Measurements from ENCODE around the gene SMARCAL1. TPM values are rescaled to one million over a fixed set of nuclear protein-coding genes. Genes with fewer than 3 reads are reported as not detected.

Gene SMARCAL1
- total RNA-seq, 1 donor from 2014 or later = 19.0 TPM

- H3K4me1 ChIP-seq = no peaks in the 10 kb centered on the region
- ATAC-seq = no peak
- no peak for DNase-seq
- H3K27me3 ChIP-seq (ENCODE audit: low read depth) = no peaks in the 10 kb centered on the region
- intact Hi-C loops (cut with DNase I) = no loop called here
- H3K9me3 ChIP-seq = no peaks in the 10 kb centered on the region
- TF ChIP-seq, protein P1, sequence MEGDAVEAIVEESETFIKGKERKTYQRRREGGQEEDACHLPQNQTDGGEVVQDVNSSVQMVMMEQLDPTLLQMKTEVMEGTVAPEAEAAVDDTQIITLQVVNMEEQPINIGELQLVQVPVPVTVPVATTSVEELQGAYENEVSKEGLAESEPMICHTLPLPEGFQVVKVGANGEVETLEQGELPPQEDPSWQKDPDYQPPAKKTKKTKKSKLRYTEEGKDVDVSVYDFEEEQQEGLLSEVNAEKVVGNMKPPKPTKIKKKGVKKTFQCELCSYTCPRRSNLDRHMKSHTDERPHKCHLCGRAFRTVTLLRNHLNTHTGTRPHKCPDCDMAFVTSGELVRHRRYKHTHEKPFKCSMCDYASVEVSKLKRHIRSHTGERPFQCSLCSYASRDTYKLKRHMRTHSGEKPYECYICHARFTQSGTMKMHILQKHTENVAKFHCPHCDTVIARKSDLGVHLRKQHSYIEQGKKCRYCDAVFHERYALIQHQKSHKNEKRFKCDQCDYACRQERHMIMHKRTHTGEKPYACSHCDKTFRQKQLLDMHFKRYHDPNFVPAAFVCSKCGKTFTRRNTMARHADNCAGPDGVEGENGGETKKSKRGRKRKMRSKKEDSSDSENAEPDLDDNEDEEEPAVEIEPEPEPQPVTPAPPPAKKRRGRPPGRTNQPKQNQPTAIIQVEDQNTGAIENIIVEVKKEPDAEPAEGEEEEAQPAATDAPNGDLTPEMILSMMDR (IDR thresholded peaks at IDR 0.05) = no peak
- no peak overlapping the region for H3K4me3 ChIP-seq
- H3K36me3 ChIP-seq = peaks cover 64% of the 10 kb centered on the region
- H3K27ac ChIP-seq = no peak overlapping the region
These were observed 41.8 kb downstream of the SMARCAL1 start for GRCh38 chr2:216453955-216454614.

GRCh38 chr2:216463148-216463547 lies 50.9 kb downstream of the SMARCAL1 start:
- ATAC-seq (no peak), DNase-seq (no peak)
- Histone ChIP-seq H3K4me1 (no peaks in the 10 kb centered on the region), H3K9me3 (no peaks in the 10 kb centered on the region), H3K27me3 (ENCODE audit: low read depth) (no peaks in the 10 kb centered on the region), H3K27ac (no peak overlapping the region), H3K36me3 (peaks cover 22% of the 10 kb centered on the region), H3K4me3 (no peak overlapping the region)
- TF ChIP-seq, protein P1 (IDR thresholded peaks at IDR 0.05) = no peak
- intact Hi-C loops (cut with DNase I) = no loop called here

- TF ChIP-seq, protein P1 (IDR thresholded peaks at IDR 0.05) = no peak
- Histone ChIP-seq H3K9me3 (no peaks in the 10 kb centered on the region), H3K27ac (no peak overlapping the region), H3K36me3 (peaks cover 32% of the 10 kb centered on the region), H3K4me3 (no peak overlapping the region), H3K27me3 (ENCODE audit: low read depth) (no peaks in the 10 kb centered on the region), H3K4me1 (no peaks in the 10 kb centered on the region)
- DNase-seq (no peak), ATAC-seq (no peak)
- intact Hi-C loops (cut with DNase I) = no loop called here
These were observed 51.9 kb downstream of the SMARCAL1 start for GRCh38 chr2:216464104-216464720.

DNA sequence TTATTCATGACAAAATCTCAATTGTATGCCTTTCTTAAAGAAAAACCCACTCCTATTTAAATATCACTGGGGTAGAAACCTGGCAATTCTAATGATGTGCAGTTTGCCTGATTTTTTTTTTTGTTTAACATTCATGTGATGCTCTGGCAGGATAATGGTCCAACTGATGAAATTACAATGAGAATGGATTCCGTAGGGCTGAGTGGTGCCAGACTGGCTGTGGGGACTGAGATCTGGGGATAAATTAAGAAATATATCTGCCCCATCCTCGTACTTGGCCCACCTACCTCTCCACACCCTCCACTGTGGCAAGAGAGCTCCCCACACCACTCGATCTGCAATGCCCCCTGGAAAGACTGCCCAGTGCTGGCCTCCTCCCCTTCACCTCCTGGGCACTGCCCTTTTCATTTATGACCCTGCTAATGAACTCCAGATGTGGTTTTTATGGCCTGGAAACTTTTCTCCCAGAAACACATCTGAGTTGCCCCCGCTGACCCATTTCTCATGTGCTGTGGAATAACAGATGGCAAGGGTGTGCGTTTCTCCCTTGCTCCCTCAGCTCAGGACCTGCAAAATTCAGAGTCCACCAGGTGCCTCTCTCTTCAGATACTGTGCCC lies 53.4 kb downstream of the SMARCAL1 start:
- Histone ChIP-seq H3K9me3 (no peaks in the 10 kb centered on the region), H3K27ac (no peak overlapping the region), H3K4me3 (no peak overlapping the region), H3K36me3 (peaks cover 36% of the 10 kb centered on the region), H3K27me3 (ENCODE audit: low read depth) (no peaks in the 10 kb centered on the region), H3K4me1 (no peaks in the 10 kb centered on the region)
- TF ChIP-seq, protein P1 (IDR thresholded peaks at IDR 0.05) = no peak
- DNase-seq (no peak), ATAC-seq (no peak)
- intact Hi-C loops (cut with DNase I) = no loop called here

GRCh38 chr2:216467845-216468244 lies 55.6 kb downstream of the SMARCAL1 start:
- Histone ChIP-seq H3K36me3 (peaks cover 49% of the 10 kb centered on the region), H3K27ac (no peak overlapping the region), H3K27me3 (ENCODE audit: low read depth) (no peaks in the 10 kb centered on the region), H3K4me1 (no peaks in the 10 kb centered on the region), H3K9me3 (no peaks in the 10 kb centered on the region), H3K4me3 (no peak overlapping the region)
- intact Hi-C loops (cut with DNase I) = no loop called here
- DNase-seq (no peak), ATAC-seq (no peak)
- TF ChIP-seq, protein P1 (IDR thresholded peaks at IDR 0.05) = no peak

Data from lower lobe of right lung (tissue), 2 donors.